Measurements from ENCODE around the gene JMJD8. TPM values are rescaled to one million over a fixed set of nuclear protein-coding genes. Genes with fewer than 3 reads are reported as not detected.
A peak's percentile ranks its signal among the peaks of the same experiment; 100 is the strongest.

Gene JMJD8, protein sequence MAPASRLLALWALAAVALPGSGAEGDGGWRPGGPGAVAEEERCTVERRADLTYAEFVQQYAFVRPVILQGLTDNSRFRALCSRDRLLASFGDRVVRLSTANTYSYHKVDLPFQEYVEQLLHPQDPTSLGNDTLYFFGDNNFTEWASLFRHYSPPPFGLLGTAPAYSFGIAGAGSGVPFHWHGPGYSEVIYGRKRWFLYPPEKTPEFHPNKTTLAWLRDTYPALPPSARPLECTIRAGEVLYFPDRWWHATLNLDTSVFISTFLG
- total RNA-seq (2014; rRNA removed) (81.3 and 90.5 TPM in 2 replicates), Bru-seq, nascent RNA (percentile 73 among the genes with signal in this experiment), BruChase-seq, experiment 1, labeled RNA remaining after a 6-hour chase (percentile 89 among the genes with signal in this experiment), BruChase-seq, experiment 2, labeled RNA remaining after a 2-hour chase (percentile 76 among the genes with signal in this experiment)
- long read RNA-seq, transcript JMJD8-209 (8 exons, 2,205 nt): minor isoform, 26 of 153 reads
- long read RNA-seq, transcript JMJD8-215 (7 exons, 870 nt): minor isoform, 6 of 153 reads
- long read RNA-seq, transcript JMJD8-201 (9 exons, 2,038 nt): major isoform, 36 of 153 reads
- long read RNA-seq, partial matches to known transcripts: 35 of 153 reads
- long read RNA-seq, other reads (novel, unspliced or antisense): 45 of 153 reads

DNA sequence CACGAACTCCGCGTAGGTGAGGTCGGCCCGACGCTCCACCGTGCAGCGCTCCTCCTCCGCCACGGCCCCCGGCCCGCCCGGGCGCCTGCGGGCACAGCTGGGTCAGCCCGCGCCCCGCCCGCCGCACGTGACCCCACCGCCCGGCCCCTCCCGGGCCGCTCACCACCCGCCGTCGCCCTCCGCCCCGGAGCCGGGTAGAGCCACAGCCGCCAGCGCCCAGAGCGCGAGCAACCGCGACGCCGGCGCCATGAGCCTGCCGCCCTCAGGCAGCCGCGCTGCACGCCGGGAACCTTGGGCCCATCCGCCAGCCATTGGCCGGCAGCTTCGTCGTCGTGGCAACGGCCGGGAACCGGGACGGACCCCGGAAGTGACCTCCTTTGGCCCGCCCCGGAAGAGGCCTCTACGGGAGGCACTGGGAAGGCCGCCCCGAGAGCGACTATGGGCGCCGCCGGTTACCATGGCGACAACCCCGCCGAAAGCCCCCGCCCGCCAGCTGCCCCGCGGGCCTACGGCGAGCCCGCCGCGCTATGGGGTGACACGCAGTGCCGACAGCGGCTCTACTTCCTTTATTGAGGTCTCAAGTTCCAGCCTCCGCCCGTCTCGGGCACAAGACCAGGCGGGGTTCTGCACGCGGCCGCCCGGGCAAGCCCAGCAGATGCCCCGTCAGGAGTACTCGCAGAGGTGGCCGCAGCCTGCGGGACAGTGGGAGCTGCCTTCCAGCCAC lies at the start of gene JMJD8:
Gene JMJD8 (minus strand): TSS at position 264 of the 724 bp plus-strand sequence. CDS start 15 bp downstream, at position 249.
- H3K4me2 ChIP-seq (ENCODE audit: low read length): peak within 1 kb of the TSS; percentile 90
- ATAC-seq (peak; percentile 59), DNase-seq (peak; percentile 94)
- H3K9me3 ChIP-seq (ENCODE audit: low read length): no peaks in the 10 kb centered on the region
- peak within 1 kb of the TSS; percentile 68 for H3K9ac ChIP-seq (ENCODE audit: low read length)
- H3K27me3 ChIP-seq (ENCODE audit: low read length): no peaks in the 10 kb centered on the region
- H3K4me3 ChIP-seq (ENCODE audit: low read length): peak within 1 kb of the TSS; percentile 78
- H3K36me3 ChIP-seq (ENCODE audit: low read depth, low read length): peaks cover 6% of the 10 kb centered on the region
- no TSS peak for BruUV-seq (replicated peaks)
- H3K4me1 ChIP-seq (ENCODE audit: insufficient read depth, low read length): peaks cover 30% of the 10 kb centered on the region
- CTCF ChIA-PET: no interaction called here
- POLR2A ChIA-PET (ENCODE audit: unreplicated experiment): no interaction called here
- H4K20me1 ChIP-seq (ENCODE audit: low read length): peaks cover 10% of the 10 kb centered on the region; the same call in 1 of the 2 replicates
- H3K27ac ChIP-seq (ENCODE audit: low read length): peak within 1 kb of the TSS; percentile 53
- intact Hi-C loops (cut with micrococcal nuclease): no loop called here
- no peaks in the 10 kb centered on the region for H3F3A ChIP-seq (ENCODE audit: low read length, unreplicated experiment)
- 0 out of 2 replicates have a peak within 1 kb of the TSS, but pooled peaks have one; percentile 50 for H2AFZ ChIP-seq (ENCODE audit: low read length)
- H3K79me2 ChIP-seq (ENCODE audit: low read length): peaks cover 40% of the 10 kb centered on the region
- H3K9me2 ChIP-seq (replicated peaks; ENCODE audit: low read length): no peaks in the 10 kb centered on the region
- TF ChIP-seq EZH2 (IDR thresholded peaks at IDR 0.05; ENCODE audit: low read length, unreplicated experiment): no peak
- TF ChIP-seq, protein P1, sequence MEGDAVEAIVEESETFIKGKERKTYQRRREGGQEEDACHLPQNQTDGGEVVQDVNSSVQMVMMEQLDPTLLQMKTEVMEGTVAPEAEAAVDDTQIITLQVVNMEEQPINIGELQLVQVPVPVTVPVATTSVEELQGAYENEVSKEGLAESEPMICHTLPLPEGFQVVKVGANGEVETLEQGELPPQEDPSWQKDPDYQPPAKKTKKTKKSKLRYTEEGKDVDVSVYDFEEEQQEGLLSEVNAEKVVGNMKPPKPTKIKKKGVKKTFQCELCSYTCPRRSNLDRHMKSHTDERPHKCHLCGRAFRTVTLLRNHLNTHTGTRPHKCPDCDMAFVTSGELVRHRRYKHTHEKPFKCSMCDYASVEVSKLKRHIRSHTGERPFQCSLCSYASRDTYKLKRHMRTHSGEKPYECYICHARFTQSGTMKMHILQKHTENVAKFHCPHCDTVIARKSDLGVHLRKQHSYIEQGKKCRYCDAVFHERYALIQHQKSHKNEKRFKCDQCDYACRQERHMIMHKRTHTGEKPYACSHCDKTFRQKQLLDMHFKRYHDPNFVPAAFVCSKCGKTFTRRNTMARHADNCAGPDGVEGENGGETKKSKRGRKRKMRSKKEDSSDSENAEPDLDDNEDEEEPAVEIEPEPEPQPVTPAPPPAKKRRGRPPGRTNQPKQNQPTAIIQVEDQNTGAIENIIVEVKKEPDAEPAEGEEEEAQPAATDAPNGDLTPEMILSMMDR (conservative IDR thresholded peaks at IDR 0.05; ENCODE audit: low read depth, low read length): no peak
- no peak for TF ChIP-seq EZH2phosphoT487 (IDR thresholded peaks at IDR 0.05; ENCODE audit: borderline replicate concordance, low read length)

DNA sequence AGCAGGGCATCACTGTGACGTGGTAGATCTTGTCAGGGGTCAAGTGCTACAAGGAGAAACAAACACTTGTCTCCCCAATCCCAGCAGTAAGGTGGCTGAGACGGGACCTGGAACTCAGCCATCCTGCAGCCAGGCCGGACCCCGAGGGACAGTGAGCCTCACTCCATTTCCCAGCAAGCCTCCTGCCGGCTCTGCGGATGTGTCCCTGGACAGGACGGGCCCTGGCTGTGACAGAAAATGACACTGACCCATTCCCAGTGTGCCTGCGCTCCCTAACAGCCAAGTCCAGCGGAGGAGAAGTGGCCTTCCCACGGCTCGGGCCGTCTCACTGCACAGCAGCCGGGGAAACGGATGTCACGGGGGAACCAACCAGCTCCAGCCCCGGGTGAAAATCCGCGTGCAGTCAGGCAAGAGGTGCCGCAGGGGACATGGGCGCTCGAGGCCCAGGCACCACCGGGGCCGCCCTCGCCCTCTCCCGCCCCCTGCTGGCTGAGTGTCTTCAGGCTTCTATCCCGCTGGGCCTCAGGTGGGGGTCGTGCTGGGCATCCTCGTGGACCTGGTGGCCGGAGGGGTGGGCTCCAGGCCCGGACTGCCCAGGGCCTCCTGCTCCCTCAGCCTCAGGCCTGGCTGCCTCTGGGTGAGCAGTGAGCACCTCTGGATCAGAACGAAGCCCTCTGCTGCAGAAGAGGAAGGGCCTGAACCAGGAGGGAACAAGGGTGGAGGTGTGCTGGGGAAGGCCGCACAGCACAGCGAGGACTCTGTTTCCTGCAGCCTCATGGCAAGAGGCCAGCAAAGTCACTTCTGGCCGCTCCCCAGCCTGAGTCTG lies 49.5 kb upstream of the JMJD8 start:
- H3K9me2 ChIP-seq (replicated peaks; ENCODE audit: low read length): no peaks in the 10 kb centered on the region
- no peak overlapping the region for H2AFZ ChIP-seq (ENCODE audit: low read length)
- H4K20me1 ChIP-seq (ENCODE audit: low read length): no peaks in the 10 kb centered on the region
- intact Hi-C loops (cut with micrococcal nuclease): no loop called here
- ChIA-PET POLR2A (ENCODE audit: unreplicated experiment) (no interaction called here), CTCF (no interaction called here)
- H3K9me3 ChIP-seq (ENCODE audit: low read length): no peaks in the 10 kb centered on the region
- BruUV-seq (replicated peaks): no TSS peak
- no peak overlapping the region for H3K27ac ChIP-seq (ENCODE audit: low read length)
- no peaks in the 10 kb centered on the region for H3F3A ChIP-seq (ENCODE audit: low read length, unreplicated experiment)
- DNase-seq (no peak), ATAC-seq (no peak)
- peaks cover 5% of the 10 kb centered on the region; the same call in 1 of the 2 replicates for H3K4me1 ChIP-seq (ENCODE audit: insufficient read depth, low read length)
- H3K4me3 ChIP-seq (ENCODE audit: low read length): no peak overlapping the region
- no peak overlapping the region for H3K9ac ChIP-seq (ENCODE audit: low read length)
- H3K27me3 ChIP-seq (ENCODE audit: low read length): no peaks in the 10 kb centered on the region
- no peaks in the 10 kb centered on the region; the same call in 1 of the 2 replicates for H3K36me3 ChIP-seq (ENCODE audit: low read depth, low read length)
- TF ChIP-seq EZH2phosphoT487 (IDR thresholded peaks at IDR 0.05; ENCODE audit: borderline replicate concordance, low read length) (no peak), EZH2 (IDR thresholded peaks at IDR 0.05; ENCODE audit: low read length, unreplicated experiment) (no peak)
- TF ChIP-seq, protein P1 (conservative IDR thresholded peaks at IDR 0.05; ENCODE audit: low read depth, low read length): no peak
- no peak overlapping the region for H3K4me2 ChIP-seq (ENCODE audit: low read length)
- H3K79me2 ChIP-seq (ENCODE audit: low read length): 0 out of 2 replicates have a peak, but pooled peaks cover 9% of the 10 kb centered on the region

Data from PC-3 (cell line).